GM18867 (cell line): ENCODE measurements around the gene ATXN2.

Source experiments
- ATAC-seq: cut with Tn5 transposase; IDR thresholded peaks from one replicate; pipeline ENCODE4 v1.9.1; 2021; ENCODE audit warnings: mild to moderate bottlenecking, moderate library complexity; ENCODE audit not compliant: unreplicated experiment

Gene ATXN2

GRCh38 chr12:111453071-111453989 lies 145.8 kb downstream of the ATXN2 start:
- no peak for ATAC-seq

- ATAC-seq: no peak
These were observed 147.4 kb downstream of the ATXN2 start for GRCh38 chr12:111451649-111452129.

- no peak for ATAC-seq
These were observed 147.9 kb downstream of the ATXN2 start for GRCh38 chr12:111451232-111451631.

GRCh38 chr12:111450676-111451075 lies 148.4 kb downstream of the ATXN2 start:
- ATAC-seq: no peak

- no peak for ATAC-seq
These were observed 150.0 kb downstream of the ATXN2 start for GRCh38 chr12:111448846-111449790.

- no peak for ATAC-seq
These were observed 150.8 kb downstream of the ATXN2 start for GRCh38 chr12:111448266-111448830.

DNA sequence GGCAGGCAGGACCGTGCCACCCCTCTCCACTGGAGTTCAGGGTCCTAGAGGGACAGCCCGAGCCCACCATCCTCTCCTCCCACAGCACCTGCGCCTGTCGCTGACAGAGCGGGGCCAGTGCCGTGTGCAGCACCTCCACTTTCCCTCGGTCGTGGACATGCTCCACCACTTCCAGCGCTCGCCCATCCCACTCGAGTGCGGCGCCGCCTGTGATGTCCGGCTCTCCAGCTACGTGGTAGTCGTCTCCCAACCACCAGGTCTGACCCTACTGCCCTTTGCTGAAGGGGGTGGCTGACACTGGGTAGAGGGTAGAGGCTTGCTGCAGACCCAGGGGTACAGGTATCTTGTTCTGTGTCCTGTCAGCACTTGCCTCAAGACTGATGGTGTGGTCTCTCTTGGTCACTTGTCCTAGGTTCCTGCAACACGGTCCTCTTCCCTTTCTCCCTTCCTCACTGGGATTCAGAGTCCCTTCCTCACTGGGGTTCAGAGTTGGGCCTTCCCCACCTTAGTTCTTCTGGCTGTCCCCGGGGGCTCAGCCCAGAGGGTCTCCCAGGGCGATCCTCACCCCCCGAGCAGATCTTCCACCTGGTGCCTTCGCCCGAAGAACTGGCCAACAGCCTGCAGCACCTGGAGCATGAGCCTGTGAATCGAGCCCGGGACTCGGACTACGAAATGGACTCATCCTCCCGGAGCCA lies 151.4 kb downstream of the ATXN2 start:
- no peak for ATAC-seq

DNA sequence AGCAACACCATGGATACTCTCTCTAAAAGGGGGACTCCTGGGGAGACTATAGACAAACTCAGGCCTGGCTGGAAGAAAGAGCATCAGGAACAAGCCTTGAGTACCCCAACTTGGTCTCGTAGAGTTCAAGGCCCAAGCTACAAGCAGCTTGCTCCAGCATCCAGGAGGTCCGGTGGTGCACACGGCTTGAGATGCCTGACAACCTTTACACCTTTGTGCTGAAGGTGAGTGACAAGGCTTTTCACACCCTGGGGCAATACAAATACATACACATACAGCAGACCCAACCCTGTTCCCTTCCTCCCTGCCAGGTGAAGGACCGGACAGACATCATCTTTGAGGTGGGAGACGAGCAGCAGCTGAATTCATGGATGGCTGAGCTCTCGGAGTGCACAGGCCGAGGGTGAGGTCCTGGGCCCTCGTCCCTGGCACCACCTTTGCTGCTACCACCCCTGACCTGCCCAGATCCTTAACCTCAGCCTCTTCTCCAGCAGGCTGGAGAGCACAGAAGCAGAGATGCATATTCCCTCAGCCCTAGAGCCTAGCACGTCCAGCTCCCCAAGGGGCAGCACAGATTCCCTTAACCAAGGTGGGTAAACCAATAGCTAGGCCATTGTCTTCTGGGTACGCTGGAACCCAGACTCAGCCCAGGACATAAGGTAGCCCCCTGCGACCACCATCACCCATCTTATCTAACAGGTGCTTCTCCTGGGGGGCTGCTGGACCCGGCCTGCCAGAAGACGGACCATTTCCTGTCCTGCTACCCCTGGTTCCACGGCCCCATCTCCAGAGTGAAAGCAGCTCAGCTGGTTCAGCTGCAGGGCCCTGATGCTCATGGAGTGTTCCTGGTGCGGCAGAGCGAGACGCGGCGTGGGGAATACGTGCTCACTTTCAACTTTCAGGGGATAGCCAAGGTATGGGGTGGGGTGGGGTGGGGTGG lies 152.2 kb downstream of the ATXN2 start:
- ATAC-seq: no peak

DNA sequence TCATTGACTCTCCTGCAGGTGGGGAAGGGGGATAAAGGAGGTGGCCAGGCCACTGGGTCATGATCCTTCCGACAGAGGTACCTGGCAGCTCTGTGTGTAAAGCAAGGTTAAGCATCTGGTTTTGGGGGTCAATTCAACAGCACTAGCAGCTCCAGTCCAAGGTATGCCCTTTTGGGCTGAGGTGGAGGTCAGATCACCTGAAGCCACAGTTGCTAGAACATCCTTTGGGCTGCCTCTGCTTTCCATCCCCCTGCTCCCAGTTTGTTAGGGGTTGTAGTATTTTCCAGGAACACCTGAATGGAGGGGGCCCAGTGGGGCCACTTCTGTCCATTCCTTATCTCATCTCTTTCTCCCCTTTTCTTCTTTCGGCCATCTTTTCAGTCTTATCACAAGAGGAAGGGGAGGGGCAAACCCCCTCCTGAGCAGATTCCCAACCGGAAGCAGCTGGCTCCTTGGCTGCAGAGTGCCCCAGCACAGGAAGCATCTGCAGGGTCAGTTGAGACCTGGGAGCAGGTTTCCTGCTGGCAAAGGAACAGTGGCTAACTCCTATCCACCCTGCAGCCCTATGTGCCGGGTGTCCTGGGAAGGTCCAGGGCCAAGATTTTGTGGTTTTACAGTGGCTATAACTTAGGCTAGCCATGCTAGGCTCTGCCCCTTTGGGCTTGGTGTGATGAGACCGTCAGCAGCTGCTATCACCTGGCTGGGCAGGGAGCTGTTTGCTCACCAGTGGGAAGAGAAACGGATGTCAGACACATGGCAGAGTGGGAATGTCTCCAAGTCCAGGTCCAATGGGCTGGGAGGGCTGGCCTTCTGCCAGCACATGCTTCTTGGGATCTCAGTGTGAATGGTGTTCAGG lies 153.2 kb downstream of the ATXN2 start:
- no peak for ATAC-seq

GRCh38 chr12:111444925-111445725 lies 154.0 kb downstream of the ATXN2 start:
- ATAC-seq: peak; percentile 84

- peak; percentile 36 for ATAC-seq
These were observed 154.7 kb downstream of the ATXN2 start for GRCh38 chr12:111444314-111444924.

DNA sequence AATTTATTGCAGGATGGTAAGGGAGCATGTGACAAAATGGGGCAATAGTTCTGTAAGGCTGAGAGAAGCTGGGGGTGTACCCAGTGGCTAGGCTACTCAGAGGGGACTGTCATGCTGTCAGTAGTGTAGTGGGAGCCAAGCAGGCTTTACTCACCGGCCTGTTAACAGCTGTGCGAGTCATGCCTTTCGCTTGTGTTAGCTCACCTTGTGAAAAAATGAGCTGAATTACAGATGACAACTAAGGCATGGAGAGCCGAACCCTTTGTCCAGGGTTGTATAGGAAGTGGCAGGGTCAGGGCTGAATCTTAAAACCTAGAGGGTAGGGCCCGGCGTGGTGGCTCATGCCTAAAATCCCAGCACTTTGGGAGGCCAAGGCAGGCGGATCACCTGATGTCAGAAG lies 155.5 kb downstream of the ATXN2 start:
- ATAC-seq: no peak

GRCh38 chr12:111443086-111443485 lies 156.0 kb downstream of the ATXN2 start:
- ATAC-seq: no peak

- ATAC-seq: no peak
These were observed 156.6 kb downstream of the ATXN2 start for GRCh38 chr12:111442301-111443045.

DNA sequence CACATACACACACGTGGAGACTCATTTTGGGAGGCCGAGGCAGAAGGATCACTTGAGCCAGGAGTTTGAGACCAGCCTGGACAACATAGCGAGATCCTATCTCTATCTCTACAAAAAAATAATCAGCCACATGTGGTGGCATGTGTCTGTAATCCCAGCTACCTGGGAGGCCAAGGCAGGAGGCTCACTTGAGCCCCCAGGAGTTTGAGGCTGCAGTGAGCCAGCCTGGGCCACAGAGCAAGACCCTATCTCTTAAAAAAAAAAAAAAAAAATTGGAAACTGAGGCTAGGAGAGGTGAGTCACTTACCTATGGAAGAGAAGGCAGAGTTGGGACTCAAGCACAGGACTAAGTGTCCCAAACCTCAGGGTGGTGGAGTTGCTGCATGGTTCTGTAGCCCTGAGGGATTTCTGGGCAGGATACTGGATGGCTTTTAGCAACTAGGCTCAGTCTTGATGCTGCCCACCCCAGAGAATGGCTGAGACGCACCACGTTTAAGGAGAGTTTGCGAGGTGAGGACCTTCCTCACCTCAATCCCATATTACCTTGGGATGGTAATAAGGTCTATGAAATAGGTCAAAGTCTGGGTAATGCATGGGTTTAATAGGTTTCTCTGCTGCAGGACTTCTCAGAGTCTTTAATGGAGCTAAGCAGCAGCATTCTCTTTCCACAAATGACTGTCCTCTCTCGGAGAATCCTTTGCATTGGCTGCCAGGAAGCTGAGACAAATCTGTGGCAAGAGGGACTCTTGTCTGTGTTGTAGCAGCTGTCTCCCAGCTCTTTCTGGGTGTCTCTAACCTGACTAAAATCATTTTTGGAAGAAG lies 157.8 kb downstream of the ATXN2 start:
- ATAC-seq: no peak

DNA sequence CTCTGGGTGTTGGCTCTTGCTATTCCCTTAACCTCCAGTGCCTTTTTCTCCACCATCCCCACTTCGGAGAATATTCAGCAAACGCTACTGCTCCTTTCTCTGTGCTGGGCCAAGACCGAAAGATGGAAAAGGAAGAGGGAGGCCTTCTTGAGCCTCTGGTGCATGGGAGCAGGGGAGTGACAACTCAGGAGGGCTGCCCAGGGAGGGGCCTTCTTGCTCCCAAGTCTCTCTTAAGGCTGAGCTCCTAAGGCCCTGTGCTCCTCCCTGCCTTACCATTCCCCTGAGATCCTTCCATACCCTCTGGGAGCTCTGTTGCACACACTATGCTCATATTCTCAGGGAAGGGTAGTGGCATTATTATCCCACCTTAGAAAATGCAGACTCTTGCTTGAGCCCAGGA lies 158.5 kb downstream of the ATXN2 start:
- no peak for ATAC-seq
